AG04450 (cell line): ENCODE results near the gene SPATS1. TPM values are rescaled to one million over a fixed set of nuclear protein-coding genes. Genes with fewer than 3 reads are reported as not detected.

Experiments
- CTCF ChIA-PET: fragments of 300-600, 350-600 bp; formaldehyde crosslinking; extraction: SDS; loops from one replicate; lab custom pipeline; 2022; ENCODE audit warnings: antibody characterized with exemption, inconsistent platforms; lab: Charles Lee
- POLR2A ChIA-PET: fragments of 350-600 bp; formaldehyde crosslinking; extraction: SDS; loops from one replicate; lab custom pipeline; 2021; ENCODE audit warnings: antibody characterized with exemption, inconsistent platforms; lab: Yijun Ruan, JAX
- DNase-seq: peaks from one replicate; pipeline ENCODE4 v3.0.0-alpha.2; 2011; ENCODE audit warnings: low read depth, low spot score
- H3K27ac ChIP-seq: one replicate; pipeline ENCODE4 v1.5.1; 2012; ENCODE audit warnings: low read depth, low read length, control low read depth
- H3K27me3 ChIP-seq: one replicate; pipeline ENCODE4 v1.6.0; 2012; ENCODE audit warnings: low read length; ENCODE audit not compliant: control insufficient read depth, insufficient read depth
- H3K4me3 ChIP-seq: 2 replicates; pipeline ENCODE4 v1.5.1; 2011; ENCODE audit warnings: mild to moderate bottlenecking, low read depth, low read length, control low read depth
- H3K9me3 ChIP-seq: 2 replicates; pipeline ENCODE4 v1.5.1; 2012; ENCODE audit warnings: low read length; ENCODE audit not compliant: control insufficient read depth, insufficient read depth
- CTCF ChIP-seq: IDR thresholded peaks from 2 replicates; pipeline ENCODE4 v1.5.1; 2011; ENCODE audit warnings: low read depth, low read length, control low read depth, inconsistent platforms
- polyA plus RNA-seq: library from polyadenylated mRNA; depleted of rRNA; stranded (reverse); fragments of >200 nt; gene quantifications from 2 replicates; pipeline ENCODE4 v1.2.3, GENCODE V29; 2011

Gene SPATS1
- polyA plus RNA-seq, 1 experiment: not detected

- DNase-seq: no peak
- Histone ChIP-seq H3K4me3 (no peak overlapping the region), H3K9me3 (no peaks in the 10 kb centered on the region), H3K27me3 (no peaks in the 10 kb centered on the region), H3K27ac (no peak overlapping the region)
- TF ChIP-seq CTCF: no peak
- ChIA-PET POLR2A (interaction anchor here (0.7 to 1.3 kb wide), 2 partner anchors 9 to 58 kb away, joined by 3 to 5 read pairs; partner anchors contain the start of gene HSP90AB1), CTCF (interaction anchor here (0.6 to 1.6 kb wide), 8 partner anchors 7 to 1026 kb away, joined by 3 to 11 read pairs (median 4); partner anchors contain the start of genes AARS2 and TMEM151B)
Measured at GRCh38 chr6:44305200-44305725, 37.2 kb upstream of the SPATS1 start.

GRCh38 chr6:44306710-44307109 lies 35.7 kb upstream of the SPATS1 start:
- Histone ChIP-seq H3K27me3 (no peaks in the 10 kb centered on the region), H3K9me3 (no peaks in the 10 kb centered on the region), H3K27ac (no peak overlapping the region), H3K4me3 (no peak overlapping the region)
- ChIA-PET CTCF (interaction anchor here (0.6 kb wide), 1 partner anchor 36 kb away, joined by 3 read pairs; no protein-coding TSS in a partner anchor), POLR2A (interaction anchor here (0.7 kb wide), 1 partner anchor 60 kb away, joined by 4 read pairs; the partner anchor contains the start of gene HSP90AB1)
- DNase-seq: no peak
- TF ChIP-seq CTCF: no peak

- no peak overlapping the region for H3K4me3 ChIP-seq
- no peak for DNase-seq
- CTCF ChIA-PET: no interaction called here
- H3K9me3 ChIP-seq: no peaks in the 10 kb centered on the region
- H3K27me3 ChIP-seq: no peaks in the 10 kb centered on the region
- no peak overlapping the region for H3K27ac ChIP-seq
- no peak for TF ChIP-seq CTCF
- POLR2A ChIA-PET: no interaction called here
Measured at GRCh38 chr6:44307217-44307616, 35.2 kb upstream of the SPATS1 start.

DNA sequence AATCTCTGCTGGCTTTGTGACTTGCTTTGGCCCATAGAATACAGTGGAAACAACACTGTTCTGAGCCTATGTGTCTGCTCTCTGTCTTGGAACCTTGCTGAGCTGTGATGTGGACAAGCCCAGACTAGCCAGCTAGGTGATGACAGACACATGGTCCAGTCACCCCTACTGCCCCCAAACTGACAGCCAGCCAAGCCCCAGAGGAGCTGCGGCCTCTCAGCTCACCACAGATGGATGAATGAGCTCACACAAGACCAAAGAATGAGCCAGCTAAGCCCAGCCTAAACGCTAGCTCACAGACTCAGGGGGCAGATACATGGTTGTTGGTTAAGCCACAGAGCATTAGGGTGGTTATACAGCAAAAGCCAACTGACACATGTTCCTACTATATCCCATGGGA lies 33.4 kb upstream of the SPATS1 start:
- ChIA-PET POLR2A (no interaction called here), CTCF (interaction anchor here (1.2 to 1.4 kb wide), 2 partner anchors 40 to 52 kb away, joined by 5 to 6 read pairs; partner anchors contain the start of gene SLC35B2)
- Histone ChIP-seq H3K9me3 (no peaks in the 10 kb centered on the region), H3K27me3 (no peaks in the 10 kb centered on the region), H3K27ac (peak overlapping the region; percentile 47), H3K4me3 (no peak overlapping the region)
- no peak for TF ChIP-seq CTCF
- peak; percentile 10 for DNase-seq

- no peak for TF ChIP-seq CTCF
- Histone ChIP-seq H3K4me3 (no peak overlapping the region), H3K27me3 (no peaks in the 10 kb centered on the region), H3K27ac (peak overlapping the region; percentile 47), H3K9me3 (no peaks in the 10 kb centered on the region)
- CTCF ChIA-PET: interaction anchor here (1.2 to 1.4 kb wide), 2 partner anchors 41 to 53 kb away, joined by 5 to 6 read pairs; partner anchors contain the start of gene SLC35B2
- POLR2A ChIA-PET: no interaction called here
- no peak for DNase-seq
Measured at GRCh38 chr6:44309631-44310030, 32.8 kb upstream of the SPATS1 start.
